Measurements from ENCODE around the gene MAT2A.

MAT2A gene

GRCh38 chr2:85577386-85578242 is 38.6 kb downstream of the MAT2A start, which contains the start of gene VAMP8:
Gene VAMP8 (plus strand): TSS chr2:85577586. CDS start chr2:85577647, 61 bp downstream.
- H3K4me1 ChIP-seq (ENCODE audit: control insufficient read depth, insufficient read depth, low read length) = peaks cover 33% of the 10 kb centered on the region
- H3K27me3 ChIP-seq (ENCODE audit: control insufficient read depth, insufficient read depth, low read length) = no peaks in the 10 kb centered on the region
- H3K9me3 ChIP-seq (ENCODE audit: control insufficient read depth, low read length) = no peaks in the 10 kb centered on the region
- peak within 1 kb of the TSS; percentile 85 for H3K4me3 ChIP-seq (ENCODE audit: low read length)
- peak within 1 kb of the TSS; percentile 99 for H3K9ac ChIP-seq (ENCODE audit: low read length)
- H3K36me3 ChIP-seq (ENCODE audit: control insufficient read depth, insufficient read depth, low read length) = no peaks in the 10 kb centered on the region

- Histone ChIP-seq H3K9me3 (ENCODE audit: control insufficient read depth, low read length) (no peaks in the 10 kb centered on the region), H3K9ac (ENCODE audit: low read length) (peak overlapping the region; percentile 99), H3K4me1 (ENCODE audit: control insufficient read depth, insufficient read depth, low read length) (peaks cover 33% of the 10 kb centered on the region)
Observed at GRCh38 chr2:85578243-85579180, 39.5 kb downstream of the MAT2A start.

GRCh38 chr2:85579266-85579935 is 40.4 kb downstream of the MAT2A start:
- no peaks in the 10 kb centered on the region for H3K36me3 ChIP-seq (ENCODE audit: control insufficient read depth, insufficient read depth, low read length)
- peak overlapping the region; percentile 85 for H3K4me3 ChIP-seq (ENCODE audit: low read length)
- H3K9ac ChIP-seq (ENCODE audit: low read length) = peak overlapping the region; percentile 99
- no peaks in the 10 kb centered on the region for H3K27me3 ChIP-seq (ENCODE audit: control insufficient read depth, insufficient read depth, low read length)
- H3K9me3 ChIP-seq (ENCODE audit: control insufficient read depth, low read length) = no peaks in the 10 kb centered on the region
- H3K4me1 ChIP-seq (ENCODE audit: control insufficient read depth, insufficient read depth, low read length) = peaks cover 40% of the 10 kb centered on the region

More at GRCh38 chr2:85578243-85579180, 39.5 kb downstream of the MAT2A start:
- peak overlapping the region; percentile 85 for H3K4me3 ChIP-seq (ENCODE audit: low read length)
- H3K27me3 ChIP-seq (ENCODE audit: control insufficient read depth, insufficient read depth, low read length) = no peaks in the 10 kb centered on the region
- no peaks in the 10 kb centered on the region for H3K36me3 ChIP-seq (ENCODE audit: control insufficient read depth, insufficient read depth, low read length)

- H3K4me1 ChIP-seq (ENCODE audit: control insufficient read depth, insufficient read depth, low read length) = peaks cover 48% of the 10 kb centered on the region
- no peak overlapping the region for H3K9ac ChIP-seq (ENCODE audit: low read length)
- no peaks in the 10 kb centered on the region for H3K9me3 ChIP-seq (ENCODE audit: control insufficient read depth, low read length)
- H3K27me3 ChIP-seq (ENCODE audit: control insufficient read depth, insufficient read depth, low read length) = no peaks in the 10 kb centered on the region
- no peaks in the 10 kb centered on the region for H3K36me3 ChIP-seq (ENCODE audit: control insufficient read depth, insufficient read depth, low read length)
- no peak overlapping the region for H3K4me3 ChIP-seq (ENCODE audit: low read length)
Observed at GRCh38 chr2:85580206-85580605, 41.2 kb downstream of the MAT2A start.

GRCh38 chr2:85582492-85582891 is 43.5 kb downstream of the MAT2A start:
- Histone ChIP-seq H3K4me3 (ENCODE audit: low read length) (no peak overlapping the region), H3K36me3 (ENCODE audit: control insufficient read depth, insufficient read depth, low read length) (no peaks in the 10 kb centered on the region), H3K27me3 (ENCODE audit: control insufficient read depth, insufficient read depth, low read length) (no peaks in the 10 kb centered on the region), H3K4me1 (ENCODE audit: control insufficient read depth, insufficient read depth, low read length) (peaks cover 54% of the 10 kb centered on the region), H3K9ac (ENCODE audit: low read length) (no peak overlapping the region), H3K9me3 (ENCODE audit: control insufficient read depth, low read length) (no peaks in the 10 kb centered on the region)

GRCh38 chr2:85583667-85584353 is 44.8 kb downstream of the MAT2A start:
- H3K9me3 ChIP-seq (ENCODE audit: control insufficient read depth, low read length) = no peaks in the 10 kb centered on the region
- peak overlapping the region; percentile 32 for H3K9ac ChIP-seq (ENCODE audit: low read length)
- no peak overlapping the region for H3K4me3 ChIP-seq (ENCODE audit: low read length)
- no peaks in the 10 kb centered on the region for H3K36me3 ChIP-seq (ENCODE audit: control insufficient read depth, insufficient read depth, low read length)
- no peaks in the 10 kb centered on the region for H3K27me3 ChIP-seq (ENCODE audit: control insufficient read depth, insufficient read depth, low read length)
- peaks cover 50% of the 10 kb centered on the region for H3K4me1 ChIP-seq (ENCODE audit: control insufficient read depth, insufficient read depth, low read length)

- H3K4me1 ChIP-seq (ENCODE audit: control insufficient read depth, insufficient read depth, low read length) = peaks cover 44% of the 10 kb centered on the region
- H3K36me3 ChIP-seq (ENCODE audit: control insufficient read depth, insufficient read depth, low read length) = no peaks in the 10 kb centered on the region
- H3K4me3 ChIP-seq (ENCODE audit: low read length) = peak within 1 kb of the TSS; percentile 32
- no peaks in the 10 kb centered on the region for H3K9me3 ChIP-seq (ENCODE audit: control insufficient read depth, low read length)
- H3K27me3 ChIP-seq (ENCODE audit: control insufficient read depth, insufficient read depth, low read length) = no peaks in the 10 kb centered on the region
- H3K9ac ChIP-seq (ENCODE audit: low read length) = peak within 1 kb of the TSS; percentile 32
Observed at GRCh38 chr2:85584354-85584856, 45.4 kb downstream of the MAT2A start, which contains the start of gene VAMP5. Gene VAMP5 (plus strand): TSS chr2:85584431. CDS start chr2:85584491, 60 bp downstream.

- Histone ChIP-seq H3K9ac (ENCODE audit: low read length) (peak overlapping the region; percentile 32), H3K36me3 (ENCODE audit: control insufficient read depth, insufficient read depth, low read length) (no peaks in the 10 kb centered on the region), H3K9me3 (ENCODE audit: control insufficient read depth, low read length) (no peaks in the 10 kb centered on the region), H3K4me1 (ENCODE audit: control insufficient read depth, insufficient read depth, low read length) (peaks cover 43% of the 10 kb centered on the region), H3K4me3 (ENCODE audit: low read length) (peak overlapping the region; percentile 32), H3K27me3 (ENCODE audit: control insufficient read depth, insufficient read depth, low read length) (no peaks in the 10 kb centered on the region)
Observed at GRCh38 chr2:85584857-85585780, 46.2 kb downstream of the MAT2A start.

GRCh38 chr2:85585781-85586105 is 46.8 kb downstream of the MAT2A start:
- Histone ChIP-seq H3K9ac (ENCODE audit: low read length) (no peak overlapping the region), H3K9me3 (ENCODE audit: control insufficient read depth, low read length) (no peaks in the 10 kb centered on the region), H3K27me3 (ENCODE audit: control insufficient read depth, insufficient read depth, low read length) (no peaks in the 10 kb centered on the region), H3K4me3 (ENCODE audit: low read length) (no peak overlapping the region), H3K4me1 (ENCODE audit: control insufficient read depth, insufficient read depth, low read length) (peaks cover 46% of the 10 kb centered on the region), H3K36me3 (ENCODE audit: control insufficient read depth, insufficient read depth, low read length) (no peaks in the 10 kb centered on the region)

- H3K9ac ChIP-seq (ENCODE audit: low read length) = no peak overlapping the region
- H3K4me1 ChIP-seq (ENCODE audit: control insufficient read depth, insufficient read depth, low read length) = peaks cover 61% of the 10 kb centered on the region
Observed at GRCh38 chr2:85588236-85588635, 49.3 kb downstream of the MAT2A start.

More at GRCh38 chr2:85588236-85588635, 49.3 kb downstream of the MAT2A start:
- Histone ChIP-seq H3K27me3 (ENCODE audit: control insufficient read depth, insufficient read depth, low read length) (no peaks in the 10 kb centered on the region), H3K4me3 (ENCODE audit: low read length) (no peak overlapping the region), H3K36me3 (ENCODE audit: control insufficient read depth, insufficient read depth, low read length) (no peaks in the 10 kb centered on the region), H3K9me3 (ENCODE audit: control insufficient read depth, low read length) (no peaks in the 10 kb centered on the region)

Data from mucosa of stomach (tissue), 1 donor.